Measurements from ENCODE around the gene TSSK2.
A peak's percentile ranks its signal among the peaks of the same experiment; 100 is the strongest.

TSSK2 gene

GRCh38 chr22:19177164-19178064, 46.3 kb downstream of the TSSK2 start:
- CTCF ChIA-PET = interaction anchor here (1.1 kb wide), 1 partner anchor 454 kb away, joined by 3 read pairs; no protein-coding TSS in a partner anchor
- POLR2A ChIA-PET = no interaction called here
- H3K4me3 ChIP-seq (ENCODE audit: low read depth, low read length) = peak overlapping the region; percentile 71
- no peak for TF ChIP-seq CTCF (IDR thresholded peaks at IDR 0.05; ENCODE audit: insufficient read depth, low read length, missing control alignments)
- no peak for DNase-seq (ENCODE audit: low read depth, low spot score)

GRCh38 chr22:19178065-19178656, 47.1 kb downstream of the TSSK2 start:
- ChIA-PET CTCF (interaction anchor here (1.0 to 2.5 kb wide), 11 partner anchors 9 to 454 kb away, joined by 3 to 16 read pairs (median 4); no protein-coding TSS in a partner anchor), POLR2A (interaction anchor here (0.6 to 1.0 kb wide), 2 partner anchors 114 to 126 kb away, joined by 3 to 4 read pairs; partner anchors contain the start of gene CLTCL1)
- H3K4me3 ChIP-seq (ENCODE audit: low read depth, low read length) = peak overlapping the region; percentile 71
- DNase-seq (ENCODE audit: low read depth, low spot score) = no peak
- TF ChIP-seq CTCF (IDR thresholded peaks at IDR 0.05; ENCODE audit: insufficient read depth, low read length, missing control alignments) = no peak

GRCh38 chr22:19178657-19179496, 47.8 kb downstream of the TSSK2 start, which contains the start of gene SLC25A1:
Gene SLC25A1 (minus strand): TSS chr22:19178736. CDS start chr22:19178673, 63 bp downstream.
- peak within 1 kb of the TSS; percentile 71 for H3K4me3 ChIP-seq (ENCODE audit: low read depth, low read length)
- DNase-seq (ENCODE audit: low read depth, low spot score) = no peak
- TF ChIP-seq CTCF (IDR thresholded peaks at IDR 0.05; ENCODE audit: insufficient read depth, low read length, missing control alignments) = no peak
- POLR2A ChIA-PET = interaction anchor here (0.6 to 1.0 kb wide), 2 partner anchors 113 to 127 kb away, joined by 3 to 4 read pairs; partner anchors contain the start of gene CLTCL1
- CTCF ChIA-PET = interaction anchor here (0.6 to 2.5 kb wide), 19 partner anchors 8 to 451 kb away, joined by 3 to 16 read pairs (median 4); partner anchors contain the start of genes CLTCL1 and ESS2

- DNase-seq (ENCODE audit: low read depth, low spot score) = no peak
- TF ChIP-seq CTCF (IDR thresholded peaks at IDR 0.05; ENCODE audit: insufficient read depth, low read length, missing control alignments) = peak; percentile 88
- H3K4me3 ChIP-seq (ENCODE audit: low read depth, low read length) = peak overlapping the region; percentile 71
- ChIA-PET POLR2A (no interaction called here), CTCF (interaction anchor here (0.6 to 2.5 kb wide), 18 partner anchors 10 to 453 kb away, joined by 3 to 16 read pairs (median 5); partner anchors contain the start of genes CLTCL1 and ESS2)
Measured at GRCh38 chr22:19179497-19180048, 48.5 kb downstream of the TSSK2 start.

GRCh38 chr22:19180234-19180633, 49.1 kb downstream of the TSSK2 start:
- no peak overlapping the region for H3K4me3 ChIP-seq (ENCODE audit: low read depth, low read length)
- no peak for DNase-seq (ENCODE audit: low read depth, low spot score)
- ChIA-PET POLR2A (no interaction called here), CTCF (interaction anchor here (0.8 to 2.5 kb wide), 12 partner anchors 11 to 452 kb away, joined by 3 to 16 read pairs (median 6); partner anchors contain the start of genes CLTCL1 and ESS2)
- TF ChIP-seq CTCF (IDR thresholded peaks at IDR 0.05; ENCODE audit: insufficient read depth, low read length, missing control alignments) = no peak

All from AG04449 (cell line).